Panc1 (cell line): ENCODE data around the gene PIPOX.

Experiments used
- CTCF ChIP-seq: fragments of 450-650 bp; IDR thresholded peaks from 2 replicates; pipeline ENCODE4 v1.5.1; 2017; ENCODE audit warnings: mild to moderate bottlenecking
- POLR2AphosphoS5 ChIP-seq: IDR thresholded peaks from 2 replicates; pipeline ENCODE4 v1.6.1; 2012; ENCODE audit warnings: mild to moderate bottlenecking, low read depth, low read length, moderate library complexity
- REST ChIP-seq, 2 experiments: IDR thresholded peaks; 2 replicates each; pipeline ENCODE4 v1.6.1; 2011 to 2012; ENCODE audit warnings: low read depth in 2 of 2, control low read depth in 1 of 2, low read length in 1 of 2, mild to moderate bottlenecking in 1 of 2, moderate library complexity in 1 of 2; ENCODE audit not compliant: insufficient read depth in 1 of 2
- SIN3A ChIP-seq: IDR thresholded peaks from 2 replicates; pipeline ENCODE4 v1.6.1; 2012; ENCODE audit warnings: low read depth, mild to moderate bottlenecking, low read length, moderate library complexity, borderline replicate concordance; ENCODE audit not compliant: insufficient read depth

- no peak for TF ChIP-seq CTCF
- no peak for TF ChIP-seq SIN3A
- TF ChIP-seq POLR2AphosphoS5: no peak
- TF ChIP-seq REST (IDR thresholded peaks at IDR 0.05; ENCODE audit: insufficient read depth in 1 of 2, low read depth in 2 of 2, low read length in 1 of 2): no peak
Observed at GRCh38 chr17:29032013-29032856, 10.7 kb upstream of the PIPOX start.
